GM12891 (cell line): Measurements from ENCODE around the gene ARHGAP26.

Experiments
- PAX5 ChIP-seq: IDR thresholded peaks from 2 replicates; pipeline ENCODE4 v1.6.1; 2011; ENCODE audit warnings: low read length, moderate library complexity, mild to moderate bottlenecking; ENCODE audit not compliant: insufficient read depth, severe bottlenecking
- POLR2A ChIP-seq: IDR thresholded peaks from 2 replicates; pipeline ENCODE4 v1.6.1; 2011; ENCODE audit warnings: low read depth, low read length, control low read depth
- POLR2AphosphoS5 ChIP-seq: IDR thresholded peaks from 2 replicates; pipeline ENCODE4 v1.6.1; 2011; ENCODE audit warnings: low read depth, low read length, control low read depth
- POU2F2 ChIP-seq: IDR thresholded peaks from 2 replicates; pipeline ENCODE4 v1.6.1; 2011; ENCODE audit warnings: low read depth, mild to moderate bottlenecking, control low read depth, low read length, moderate library complexity
- SPI1 ChIP-seq: IDR thresholded peaks from 2 replicates; pipeline ENCODE4 v1.6.1; 2011; ENCODE audit warnings: low read depth, low read length, control low read depth
- TAF1 ChIP-seq: IDR thresholded peaks from 2 replicates; pipeline ENCODE4 v1.6.1; 2011; ENCODE audit warnings: low read depth, low read length, control low read depth

- TF ChIP-seq POLR2A, result no peak
- TF ChIP-seq TAF1, result no peak
- no peak for TF ChIP-seq POLR2AphosphoS5
- no peak for TF ChIP-seq POU2F2
- no peak for TF ChIP-seq SPI1
- TF ChIP-seq PAX5, result no peak
Measured at GRCh38 chr5:142797420-142797819, 27.2 kb downstream of the ARHGAP26 start.
